ENCODE data around the gene PRKAR1B.
"Not testable (repeated sequence)": the region's sequence is repeated elsewhere in the genome, so short reads cannot be mapped to it uniquely, and the experiment has no call there.

The PRKAR1B gene

GRCh38 chr7:756928-757560, 30.0 kb upstream of the PRKAR1B start:
- no peak for DNase-seq (ENCODE audit: low spot score)

DNA sequence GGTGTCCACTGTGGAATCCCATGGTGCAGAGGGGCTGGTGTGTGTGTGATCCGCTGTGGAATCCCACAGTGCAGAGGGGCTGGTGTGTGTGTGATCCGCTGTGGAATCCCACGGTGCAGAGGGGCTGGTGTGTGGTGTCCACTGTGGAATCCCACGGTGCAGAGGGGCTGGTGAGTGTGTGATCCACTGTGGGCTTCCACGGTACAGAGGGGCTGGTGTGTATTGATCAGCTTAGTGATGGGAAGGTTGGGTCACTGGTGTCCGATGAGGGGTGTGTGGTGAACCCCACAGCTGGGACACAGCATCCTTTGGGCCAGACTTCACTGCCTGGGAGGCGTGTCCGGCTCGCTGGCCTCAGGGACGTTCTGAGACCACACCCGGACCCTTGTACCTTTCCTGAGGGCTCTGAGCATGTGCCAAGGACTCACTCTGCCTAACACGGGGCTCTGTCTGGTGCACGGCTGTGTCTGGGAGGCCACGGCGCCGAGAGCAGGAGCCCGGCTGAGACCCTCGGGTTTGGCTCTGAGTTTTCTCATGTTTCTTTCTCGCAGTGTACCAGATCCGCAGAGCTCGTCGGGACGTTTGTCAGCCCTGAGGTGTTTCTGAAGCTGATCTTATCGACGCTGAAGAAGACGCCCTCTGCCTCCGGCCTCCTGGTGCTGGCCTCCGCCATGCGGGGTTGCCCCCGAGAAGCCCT, 29.3 kb upstream of the PRKAR1B start:
- no peak for DNase-seq (ENCODE audit: low spot score)

- no peak for DNase-seq (ENCODE audit: low spot score)
Observed at GRCh38 chr7:755413-755805, 28.3 kb upstream of the PRKAR1B start.

GRCh38 chr7:754531-755412, 27.7 kb upstream of the PRKAR1B start:
- no peak for DNase-seq (ENCODE audit: low spot score)

GRCh38 chr7:753190-753589, 26.1 kb upstream of the PRKAR1B start:
- DNase-seq (ENCODE audit: low spot score) = no peak

- not testable (repeated sequence) for DNase-seq (ENCODE audit: low spot score)
Observed at GRCh38 chr7:752256-752655, 25.2 kb upstream of the PRKAR1B start.

GRCh38 chr7:751826-752225, 24.7 kb upstream of the PRKAR1B start:
- DNase-seq (ENCODE audit: low spot score) = no peak

DNA sequence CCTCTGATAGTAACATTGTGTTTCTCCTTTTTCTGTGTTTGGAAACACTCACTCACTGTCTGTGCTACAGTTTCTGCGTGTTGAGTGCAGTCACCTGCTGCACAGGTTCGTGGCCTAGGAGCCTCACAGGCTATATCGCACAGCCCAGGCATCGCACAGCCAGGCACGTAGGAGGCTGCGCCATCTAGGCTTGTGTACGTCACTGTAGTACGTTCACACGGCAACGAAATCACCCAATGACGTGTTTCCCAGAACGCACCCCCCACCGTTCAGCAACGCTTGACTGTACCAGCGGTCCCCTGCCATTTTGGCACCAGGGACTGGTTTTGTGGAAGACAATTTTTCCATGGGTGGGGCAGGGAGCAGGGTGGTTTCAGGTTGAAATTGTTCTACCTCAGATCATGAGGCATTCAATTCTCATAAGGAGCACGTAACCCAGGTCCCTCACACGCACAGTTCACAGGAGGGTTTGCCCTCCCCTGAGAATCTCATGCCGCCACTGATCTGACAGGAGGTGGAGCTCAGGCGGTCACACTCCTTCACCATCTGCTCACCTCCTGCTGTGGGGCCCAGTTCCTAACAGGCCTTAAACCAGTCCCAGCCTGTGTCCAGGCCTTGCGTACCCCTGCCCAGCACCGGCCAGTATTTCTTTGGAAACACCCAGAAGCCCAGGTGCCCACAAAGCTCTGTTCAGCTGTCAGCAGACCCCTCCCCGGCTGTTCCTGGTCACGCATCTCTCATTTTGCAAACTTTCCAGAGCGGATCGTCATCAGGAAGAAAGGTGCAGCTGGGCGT, 23.2 kb upstream of the PRKAR1B start:
- DNase-seq (ENCODE audit: low spot score) = no peak

- DNase-seq (ENCODE audit: low spot score) = no peak
Observed at GRCh38 chr7:749140-749551, 22.1 kb upstream of the PRKAR1B start.

GRCh38 chr7:748446-748845, 21.4 kb upstream of the PRKAR1B start:
- DNase-seq (ENCODE audit: low spot score) = no peak

GRCh38 chr7:747186-747585, 20.1 kb upstream of the PRKAR1B start:
- DNase-seq (ENCODE audit: low spot score) = no peak

GRCh38 chr7:746155-747061, 19.3 kb upstream of the PRKAR1B start:
- no peak for DNase-seq (ENCODE audit: low spot score)

GRCh38 chr7:745431-746154, 18.5 kb upstream of the PRKAR1B start:
- no peak for DNase-seq (ENCODE audit: low spot score)

DNA sequence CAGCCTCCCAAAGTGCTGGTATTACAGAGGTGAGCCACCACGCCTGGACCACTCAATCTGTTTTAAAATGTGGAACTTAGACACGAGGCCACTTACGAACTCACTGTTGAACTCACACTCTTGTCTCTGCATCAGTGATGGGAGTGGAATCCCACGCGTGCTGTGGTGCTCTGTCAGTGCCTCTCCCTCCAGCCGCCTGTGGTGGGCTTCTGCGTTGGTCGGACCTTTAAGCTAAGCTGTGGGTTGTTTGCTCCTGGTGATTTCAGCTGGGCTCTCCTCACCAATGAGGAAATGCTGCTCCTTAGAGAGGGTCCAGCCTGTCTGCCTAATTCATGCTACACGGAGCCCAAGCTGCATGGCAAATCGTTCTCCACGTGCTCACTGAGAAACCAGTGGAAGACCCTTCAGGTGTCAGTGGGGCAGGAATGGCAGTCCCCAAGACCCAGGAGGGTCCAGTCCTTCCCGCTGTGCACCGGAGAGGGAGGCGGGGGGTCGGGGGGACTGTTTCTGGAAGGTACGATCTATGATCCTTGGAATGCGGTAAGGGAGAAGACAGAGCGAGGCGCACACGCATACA, 17.9 kb upstream of the PRKAR1B start:
- no peak for DNase-seq (ENCODE audit: low spot score)

DNA sequence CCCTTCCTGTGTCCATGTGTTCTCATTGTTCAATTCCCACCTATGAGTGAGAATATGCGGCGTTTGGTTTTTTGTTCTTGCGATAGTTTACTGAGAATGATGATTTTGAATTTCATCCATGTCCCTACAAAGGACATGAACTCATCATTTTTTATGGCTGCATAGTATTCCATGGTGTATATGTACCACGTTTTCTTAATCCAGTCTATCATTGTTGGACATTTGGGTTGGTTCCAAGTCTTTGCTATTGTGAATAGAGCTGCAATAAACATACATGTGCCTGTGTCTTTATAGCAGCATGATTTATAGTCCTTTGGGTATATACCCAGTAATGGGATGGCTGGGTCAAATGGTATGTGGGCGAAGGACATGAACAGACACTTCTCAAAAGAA, 17.0 kb upstream of the PRKAR1B start:
- not testable (repeated sequence) for DNase-seq (ENCODE audit: low spot score)

DNA sequence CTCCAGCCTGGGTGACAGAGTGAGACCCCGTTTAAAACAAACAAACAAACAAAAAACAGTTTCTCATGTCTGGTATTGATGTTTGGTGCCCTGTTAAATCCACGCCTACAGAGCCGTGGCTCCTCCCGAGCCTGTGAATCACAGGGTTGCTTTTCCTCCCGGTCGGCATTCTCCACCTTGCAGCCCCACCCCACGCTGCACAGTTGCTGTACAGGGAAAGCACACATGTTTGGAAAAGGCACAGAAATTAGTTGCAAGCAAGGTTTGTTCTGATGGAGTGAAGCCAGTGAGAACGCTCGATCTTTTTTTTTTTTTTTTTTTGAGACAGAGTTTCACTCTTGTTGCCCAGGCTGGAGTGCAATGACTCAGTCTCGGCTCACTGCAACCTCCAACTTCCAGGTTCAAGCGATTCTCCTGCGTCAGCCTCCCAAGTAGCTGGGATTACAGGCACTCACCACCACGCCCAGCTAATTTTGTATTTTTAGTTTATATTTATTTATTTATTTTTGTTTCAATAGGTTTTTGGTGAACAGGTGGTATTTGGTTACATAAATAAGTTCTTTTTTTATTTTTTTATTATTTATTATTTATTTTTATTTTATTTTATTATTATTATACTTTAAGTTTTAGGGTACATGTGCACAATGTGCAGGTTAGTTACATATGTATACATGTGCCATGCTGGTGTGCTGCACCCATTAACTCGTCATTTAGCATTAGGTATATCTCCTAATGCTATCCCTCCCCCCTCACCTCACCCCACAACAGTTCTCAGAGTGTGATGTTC, 16.5 kb upstream of the PRKAR1B start:
- not testable (repeated sequence) for DNase-seq (ENCODE audit: low spot score)

GRCh38 chr7:742791-743190, 15.7 kb upstream of the PRKAR1B start:
- no peak for DNase-seq (ENCODE audit: low spot score)

GRCh38 chr7:741850-742249, 14.8 kb upstream of the PRKAR1B start:
- DNase-seq (ENCODE audit: low spot score) = no peak

DNA sequence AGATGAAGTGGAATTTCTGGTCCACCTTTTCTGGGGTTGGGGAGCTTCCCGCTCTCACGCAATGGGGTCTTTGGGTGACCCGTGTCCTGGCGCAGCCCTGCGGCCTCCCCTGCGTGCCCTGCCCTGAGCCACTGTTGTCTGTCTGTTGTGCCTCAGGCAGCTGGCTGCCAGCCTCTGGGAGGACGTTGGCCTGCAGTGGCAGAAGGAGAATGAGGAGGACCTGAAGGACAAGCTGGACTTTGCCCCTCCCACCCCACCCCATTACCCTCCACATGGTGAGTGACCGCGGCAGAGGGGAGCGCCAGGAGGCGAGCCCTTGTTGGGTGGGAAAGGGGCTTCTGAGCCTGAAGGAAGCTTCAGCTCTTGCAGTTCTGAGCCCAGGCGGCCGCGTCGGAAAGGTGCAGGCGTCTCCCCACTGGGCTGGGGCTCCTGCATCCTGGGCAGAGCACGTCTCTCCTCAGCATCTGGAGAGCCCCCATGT, 14.2 kb upstream of the PRKAR1B start:
- no peak for DNase-seq (ENCODE audit: low spot score)

Measured in germinal center (tissue), 1 donor.